ENCODE data around the gene CCNDBP1.
A peak's percentile ranks its signal among the peaks of the same experiment; 100 is the strongest.
"Not testable (repeated sequence)": the region's sequence is repeated elsewhere in the genome, so short reads cannot be mapped to it uniquely, and the experiment has no call there.

The CCNDBP1 gene

GRCh38 chr15:43218908-43219706 lies 33.9 kb downstream of the CCNDBP1 start:
- DNase-seq, result no peak

- DNase-seq, result no peak
Measured at GRCh38 chr15:43219929-43220928, 35.0 kb downstream of the CCNDBP1 start.

- no peak for DNase-seq
Measured at GRCh38 chr15:43220991-43221403, 35.8 kb downstream of the CCNDBP1 start, which contains the start of gene EPB42. EPB42 (minus strand) TSS chr15:43221018; CDS start chr15:43220825, 193 bp downstream.

- DNase-seq, result no peak
Measured at GRCh38 chr15:43221422-43221821, 36.2 kb downstream of the CCNDBP1 start.

GRCh38 chr15:43225201-43225949 lies 40.2 kb downstream of the CCNDBP1 start:
- DNase-seq, result peak; percentile 14

GRCh38 chr15:43225950-43226255 lies 40.7 kb downstream of the CCNDBP1 start:
- DNase-seq, result not testable (repeated sequence)

- DNase-seq, result no peak
Measured at GRCh38 chr15:43226436-43227305, 41.5 kb downstream of the CCNDBP1 start.

- no peak for DNase-seq
Measured at GRCh38 chr15:43229977-43230376, 44.8 kb downstream of the CCNDBP1 start.

GRCh38 chr15:43230640-43231115 lies 45.5 kb downstream of the CCNDBP1 start:
- DNase-seq, result no peak

GRCh38 chr15:43232289-43232874 lies 47.2 kb downstream of the CCNDBP1 start:
- no peak for DNase-seq

GRCh38 chr15:43235536-43235935 lies 50.3 kb downstream of the CCNDBP1 start:
- no peak for DNase-seq

- DNase-seq, result no peak
Measured at GRCh38 chr15:43237842-43238470, 52.8 kb downstream of the CCNDBP1 start.

GRCh38 chr15:43238671-43239131 lies 53.5 kb downstream of the CCNDBP1 start:
- DNase-seq, result no peak

GRCh38 chr15:43239732-43240491 lies 54.7 kb downstream of the CCNDBP1 start:
- no peak for DNase-seq

GRCh38 chr15:43241100-43241499 lies 55.9 kb downstream of the CCNDBP1 start:
- no peak for DNase-seq

GRCh38 chr15:43242616-43243015 lies 57.4 kb downstream of the CCNDBP1 start:
- no peak for DNase-seq

- no peak for DNase-seq
Measured at GRCh38 chr15:43243020-43243645, 57.9 kb downstream of the CCNDBP1 start.

GRCh38 chr15:43244092-43244491 lies 58.9 kb downstream of the CCNDBP1 start:
- DNase-seq, result no peak

GRCh38 chr15:43246261-43246774 lies 61.1 kb downstream of the CCNDBP1 start:
- no peak for DNase-seq

All from activated CD4-positive, alpha-beta T cell treated with anti-CD3 and anti-CD28 coated beads for 1 hour (primary cell).